ENCODE results near the gene POLR3H.

DNA sequence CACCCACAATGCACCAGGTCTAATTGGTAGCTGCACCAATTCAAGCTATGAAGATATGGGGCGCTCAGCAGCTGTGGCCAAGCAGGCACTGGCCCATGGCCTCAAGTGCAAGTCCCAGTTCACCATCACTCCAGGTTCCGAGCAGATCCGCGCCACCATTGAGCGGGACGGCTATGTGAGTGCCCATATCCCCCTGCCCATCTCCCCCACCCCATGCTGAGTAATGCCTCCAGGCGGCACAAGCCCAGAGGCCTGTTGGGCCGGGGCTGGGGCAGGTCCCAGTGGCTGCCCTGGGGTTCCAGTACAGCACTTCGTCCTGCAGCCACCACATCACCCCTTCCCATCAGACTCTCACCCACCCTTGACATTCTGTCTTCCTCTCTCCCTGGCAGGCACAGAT, 21.5 kb downstream of the POLR3H start:
- TF ChIP-seq ZNF331 (CRISPR knock-in tag; IDR thresholded peaks at IDR 0.05; ENCODE audit: low read depth) (no peak), EZH2 (IDR thresholded peaks at IDR 0.05; ENCODE audit: low read depth, unreplicated experiment) (no peak), POLR2AphosphoS5 (IDR thresholded peaks at IDR 0.05; ENCODE audit: low read depth) (no peak), EZH2phosphoT487 (IDR thresholded peaks at IDR 0.05; ENCODE audit: unreplicated experiment) (no peak), STAT1 (IDR thresholded peaks at IDR 0.05; ENCODE audit: unreplicated experiment) (no peak), CREB1 (CRISPR knock-in tag; IDR thresholded peaks at IDR 0.05; ENCODE audit: low read depth) (no peak), JUNB (IDR thresholded peaks at IDR 0.05; ENCODE audit: unreplicated experiment) (no peak), NANOG (IDR thresholded peaks at IDR 0.05; ENCODE audit: borderline replicate concordance) (no peak), ZNF114 (CRISPR knock-in tag; IDR thresholded peaks at IDR 0.05) (no peak)
- TF ChIP-seq, protein P1, sequence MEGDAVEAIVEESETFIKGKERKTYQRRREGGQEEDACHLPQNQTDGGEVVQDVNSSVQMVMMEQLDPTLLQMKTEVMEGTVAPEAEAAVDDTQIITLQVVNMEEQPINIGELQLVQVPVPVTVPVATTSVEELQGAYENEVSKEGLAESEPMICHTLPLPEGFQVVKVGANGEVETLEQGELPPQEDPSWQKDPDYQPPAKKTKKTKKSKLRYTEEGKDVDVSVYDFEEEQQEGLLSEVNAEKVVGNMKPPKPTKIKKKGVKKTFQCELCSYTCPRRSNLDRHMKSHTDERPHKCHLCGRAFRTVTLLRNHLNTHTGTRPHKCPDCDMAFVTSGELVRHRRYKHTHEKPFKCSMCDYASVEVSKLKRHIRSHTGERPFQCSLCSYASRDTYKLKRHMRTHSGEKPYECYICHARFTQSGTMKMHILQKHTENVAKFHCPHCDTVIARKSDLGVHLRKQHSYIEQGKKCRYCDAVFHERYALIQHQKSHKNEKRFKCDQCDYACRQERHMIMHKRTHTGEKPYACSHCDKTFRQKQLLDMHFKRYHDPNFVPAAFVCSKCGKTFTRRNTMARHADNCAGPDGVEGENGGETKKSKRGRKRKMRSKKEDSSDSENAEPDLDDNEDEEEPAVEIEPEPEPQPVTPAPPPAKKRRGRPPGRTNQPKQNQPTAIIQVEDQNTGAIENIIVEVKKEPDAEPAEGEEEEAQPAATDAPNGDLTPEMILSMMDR (conservative IDR thresholded peaks at IDR 0.05; ENCODE audit: low read depth in 2 of 2), result no peak
- TF ChIP-seq, protein P2, sequence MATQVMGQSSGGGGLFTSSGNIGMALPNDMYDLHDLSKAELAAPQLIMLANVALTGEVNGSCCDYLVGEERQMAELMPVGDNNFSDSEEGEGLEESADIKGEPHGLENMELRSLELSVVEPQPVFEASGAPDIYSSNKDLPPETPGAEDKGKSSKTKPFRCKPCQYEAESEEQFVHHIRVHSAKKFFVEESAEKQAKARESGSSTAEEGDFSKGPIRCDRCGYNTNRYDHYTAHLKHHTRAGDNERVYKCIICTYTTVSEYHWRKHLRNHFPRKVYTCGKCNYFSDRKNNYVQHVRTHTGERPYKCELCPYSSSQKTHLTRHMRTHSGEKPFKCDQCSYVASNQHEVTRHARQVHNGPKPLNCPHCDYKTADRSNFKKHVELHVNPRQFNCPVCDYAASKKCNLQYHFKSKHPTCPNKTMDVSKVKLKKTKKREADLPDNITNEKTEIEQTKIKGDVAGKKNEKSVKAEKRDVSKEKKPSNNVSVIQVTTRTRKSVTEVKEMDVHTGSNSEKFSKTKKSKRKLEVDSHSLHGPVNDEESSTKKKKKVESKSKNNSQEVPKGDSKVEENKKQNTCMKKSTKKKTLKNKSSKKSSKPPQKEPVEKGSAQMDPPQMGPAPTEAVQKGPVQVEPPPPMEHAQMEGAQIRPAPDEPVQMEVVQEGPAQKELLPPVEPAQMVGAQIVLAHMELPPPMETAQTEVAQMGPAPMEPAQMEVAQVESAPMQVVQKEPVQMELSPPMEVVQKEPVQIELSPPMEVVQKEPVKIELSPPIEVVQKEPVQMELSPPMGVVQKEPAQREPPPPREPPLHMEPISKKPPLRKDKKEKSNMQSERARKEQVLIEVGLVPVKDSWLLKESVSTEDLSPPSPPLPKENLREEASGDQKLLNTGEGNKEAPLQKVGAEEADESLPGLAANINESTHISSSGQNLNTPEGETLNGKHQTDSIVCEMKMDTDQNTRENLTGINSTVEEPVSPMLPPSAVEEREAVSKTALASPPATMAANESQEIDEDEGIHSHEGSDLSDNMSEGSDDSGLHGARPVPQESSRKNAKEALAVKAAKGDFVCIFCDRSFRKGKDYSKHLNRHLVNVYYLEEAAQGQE (IDR thresholded peaks at IDR 0.05; ENCODE audit: unreplicated experiment), result no peak
- TF ChIP-seq, protein P3, sequence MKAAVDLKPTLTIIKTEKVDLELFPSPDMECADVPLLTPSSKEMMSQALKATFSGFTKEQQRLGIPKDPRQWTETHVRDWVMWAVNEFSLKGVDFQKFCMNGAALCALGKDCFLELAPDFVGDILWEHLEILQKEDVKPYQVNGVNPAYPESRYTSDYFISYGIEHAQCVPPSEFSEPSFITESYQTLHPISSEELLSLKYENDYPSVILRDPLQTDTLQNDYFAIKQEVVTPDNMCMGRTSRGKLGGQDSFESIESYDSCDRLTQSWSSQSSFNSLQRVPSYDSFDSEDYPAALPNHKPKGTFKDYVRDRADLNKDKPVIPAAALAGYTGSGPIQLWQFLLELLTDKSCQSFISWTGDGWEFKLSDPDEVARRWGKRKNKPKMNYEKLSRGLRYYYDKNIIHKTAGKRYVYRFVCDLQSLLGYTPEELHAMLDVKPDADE (IDR thresholded peaks at IDR 0.05), result no peak
- TF ChIP-seq, protein P4, sequence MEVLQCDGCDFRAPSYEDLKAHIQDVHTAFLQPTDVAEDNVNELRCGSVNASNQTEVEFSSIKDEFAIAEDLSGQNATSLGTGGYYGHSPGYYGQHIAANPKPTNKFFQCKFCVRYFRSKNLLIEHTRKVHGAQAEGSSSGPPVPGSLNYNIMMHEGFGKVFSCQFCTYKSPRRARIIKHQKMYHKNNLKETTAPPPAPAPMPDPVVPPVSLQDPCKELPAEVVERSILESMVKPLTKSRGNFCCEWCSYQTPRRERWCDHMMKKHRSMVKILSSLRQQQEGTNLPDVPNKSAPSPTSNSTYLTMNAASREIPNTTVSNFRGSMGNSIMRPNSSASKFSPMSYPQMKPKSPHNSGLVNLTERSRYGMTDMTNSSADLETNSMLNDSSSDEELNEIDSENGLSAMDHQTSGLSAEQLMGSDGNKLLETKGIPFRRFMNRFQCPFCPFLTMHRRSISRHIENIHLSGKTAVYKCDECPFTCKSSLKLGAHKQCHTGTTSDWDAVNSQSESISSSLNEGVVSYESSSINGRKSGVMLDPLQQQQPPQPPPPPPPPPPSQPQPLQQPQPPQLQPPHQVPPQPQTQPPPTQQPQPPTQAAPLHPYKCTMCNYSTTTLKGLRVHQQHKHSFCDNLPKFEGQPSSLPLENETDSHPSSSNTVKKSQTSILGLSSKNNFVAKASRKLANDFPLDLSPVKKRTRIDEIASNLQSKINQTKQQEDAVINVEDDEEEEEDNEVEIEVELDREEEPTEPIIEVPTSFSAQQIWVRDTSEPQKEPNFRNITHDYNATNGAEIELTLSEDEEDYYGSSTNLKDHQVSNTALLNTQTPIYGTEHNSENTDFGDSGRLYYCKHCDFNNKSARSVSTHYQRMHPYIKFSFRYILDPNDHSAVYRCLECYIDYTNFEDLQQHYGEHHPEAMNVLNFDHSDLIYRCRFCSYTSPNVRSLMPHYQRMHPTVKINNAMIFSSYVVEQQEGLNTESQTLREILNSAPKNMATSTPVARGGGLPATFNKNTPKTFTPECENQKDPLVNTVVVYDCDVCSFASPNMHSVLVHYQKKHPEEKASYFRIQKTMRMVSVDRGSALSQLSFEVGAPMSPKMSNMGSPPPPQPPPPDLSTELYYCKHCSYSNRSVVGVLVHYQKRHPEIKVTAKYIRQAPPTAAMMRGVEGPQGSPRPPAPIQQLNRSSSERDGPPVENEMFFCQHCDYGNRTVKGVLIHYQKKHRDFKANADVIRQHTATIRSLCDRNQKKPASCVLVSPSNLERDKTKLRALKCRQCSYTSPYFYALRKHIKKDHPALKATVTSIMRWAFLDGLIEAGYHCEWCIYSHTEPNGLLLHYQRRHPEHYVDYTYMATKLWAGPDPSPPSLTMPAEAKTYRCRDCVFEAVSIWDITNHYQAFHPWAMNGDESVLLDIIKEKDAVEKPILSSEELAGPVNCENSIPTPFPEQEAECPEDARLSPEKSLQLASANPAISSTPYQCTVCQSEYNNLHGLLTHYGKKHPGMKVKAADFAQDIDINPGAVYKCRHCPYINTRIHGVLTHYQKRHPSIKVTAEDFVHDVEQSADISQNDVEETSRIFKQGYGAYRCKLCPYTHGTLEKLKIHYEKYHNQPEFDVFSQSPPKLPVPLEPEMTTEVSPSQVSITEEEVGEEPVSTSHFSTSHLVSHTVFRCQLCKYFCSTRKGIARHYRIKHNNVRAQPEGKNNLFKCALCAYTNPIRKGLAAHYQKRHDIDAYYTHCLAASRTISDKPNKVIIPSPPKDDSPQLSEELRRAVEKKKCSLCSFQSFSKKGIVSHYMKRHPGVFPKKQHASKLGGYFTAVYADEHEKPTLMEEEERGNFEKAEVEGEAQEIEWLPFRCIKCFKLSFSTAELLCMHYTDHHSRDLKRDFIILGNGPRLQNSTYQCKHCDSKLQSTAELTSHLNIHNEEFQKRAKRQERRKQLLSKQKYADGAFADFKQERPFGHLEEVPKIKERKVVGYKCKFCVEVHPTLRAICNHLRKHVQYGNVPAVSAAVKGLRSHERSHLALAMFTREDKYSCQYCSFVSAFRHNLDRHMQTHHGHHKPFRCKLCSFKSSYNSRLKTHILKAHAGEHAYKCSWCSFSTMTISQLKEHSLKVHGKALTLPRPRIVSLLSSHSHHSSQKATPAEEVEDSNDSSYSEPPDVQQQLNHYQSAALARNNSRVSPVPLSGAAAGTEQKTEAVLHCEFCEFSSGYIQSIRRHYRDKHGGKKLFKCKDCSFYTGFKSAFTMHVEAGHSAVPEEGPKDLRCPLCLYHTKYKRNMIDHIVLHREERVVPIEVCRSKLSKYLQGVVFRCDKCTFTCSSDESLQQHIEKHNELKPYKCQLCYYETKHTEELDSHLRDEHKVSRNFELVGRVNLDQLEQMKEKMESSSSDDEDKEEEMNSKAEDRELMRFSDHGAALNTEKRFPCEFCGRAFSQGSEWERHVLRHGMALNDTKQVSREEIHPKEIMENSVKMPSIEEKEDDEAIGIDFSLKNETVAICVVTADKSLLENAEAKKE (CRISPR knock-in tag; IDR thresholded peaks at IDR 0.05), result no peak
